Hepatocyte (in vitro differentiated cells): ENCODE results near the gene CCT5. TPM values are rescaled to one million over a fixed set of nuclear protein-coding genes. Genes with fewer than 3 reads are reported as not detected.

Source experiments
- polyA plus RNA-seq: library from polyadenylated mRNA; unstranded; fragments of >200 nt; fragmentation: Nextera tagmentation; extraction: Ambion mirVana; gene quantifications from 2 replicates; pipeline ENCODE4 v1.2.1, GENCODE V29; 2016
- small RNA-seq: library from RNA; depleted of rRNA; stranded (forward); fragments of <200 nt; gene quantifications from one replicate; pipeline ENCODE3, GENCODE V24; 2014
- total RNA-seq: library from RNA; depleted of rRNA; stranded (reverse); fragments of >200 nt; gene quantifications from 2 replicates; pipeline ENCODE4 v1.2.3, GENCODE V29; 2014

CCT5 gene
- total and polyA plus RNA-seq, 2 experiments from 2014 or later: 203 to 282 TPM

Small RNA genes lying within 50 kb of the gene (small RNA-seq; reads per million reads assigned to genes)
- not detected for gene RF00019

Other genes starting within 250 kb of the CCT5 start
- gene ATPSCKMT, start 392 bp upstream of the CCT5 start, total RNA-seq: 32.3 and 33.8 TPM in 2 replicates
- gene ATPSCKMT, start 392 bp upstream of the CCT5 start, polyA plus RNA-seq: 10.3 and 12.3 TPM in 2 replicates
- 15.5 and 20.8 TPM in 2 replicates for gene CMBL, start 57.6 kb downstream of the CCT5 start, total RNA-seq
- gene CMBL, start 57.6 kb downstream of the CCT5 start, polyA plus RNA-seq: 16.7 and 24.1 TPM in 2 replicates
- 91.1 and 105 TPM in 2 replicates for gene MARCHF6, start 103.4 kb downstream of the CCT5 start, total RNA-seq
- gene MARCHF6, start 103.4 kb downstream of the CCT5 start, polyA plus RNA-seq: 70.9 and 89.6 TPM in 2 replicates
- gene ROPN1L, start 191.6 kb downstream of the CCT5 start, total RNA-seq: 0.28 and 0.30 TPM in 2 replicates
- not detected in 2 replicates for gene ROPN1L, start 191.6 kb downstream of the CCT5 start, polyA plus RNA-seq